Endothelial cell of umbilical vein (primary cell): ENCODE data around the gene MAP2K7.

Experiments
- EZH2 ChIP-seq: IDR thresholded peaks from 2 replicates; pipeline ENCODE4 v1.6.1; 2012; ENCODE audit warnings: borderline replicate concordance, low read depth, mild to moderate bottlenecking, moderate library complexity, low read length, inconsistent platforms; ENCODE audit not compliant: severe bottlenecking
- FOS ChIP-seq: IDR thresholded peaks from 2 replicates; pipeline ENCODE4 v1.6.1; 2011; ENCODE audit warnings: mild to moderate bottlenecking, low read length, moderate library complexity, borderline replicate concordance; ENCODE audit not compliant: insufficient read depth
- GATA2 ChIP-seq: IDR thresholded peaks from 2 replicates; pipeline ENCODE4 v1.7.0; 2011; ENCODE audit warnings: low read depth, mild to moderate bottlenecking, moderate library complexity, mixed read lengths, low read length; ENCODE audit not compliant: insufficient read length, insufficient read depth
- JUN ChIP-seq: IDR thresholded peaks from 2 replicates; pipeline ENCODE4 v1.6.1; 2011; ENCODE audit warnings: borderline replicate concordance, low read depth; ENCODE audit not compliant: insufficient read length, insufficient read depth
- POLR2A ChIP-seq: IDR thresholded peaks from 2 replicates; pipeline ENCODE4 v1.6.1; 2012; ENCODE audit warnings: low read depth, mild to moderate bottlenecking, control low read depth, low read length
- POLR2AphosphoS5 ChIP-seq: IDR thresholded peaks from 2 replicates; pipeline ENCODE4 v1.6.1; 2012; ENCODE audit warnings: low read depth, mild to moderate bottlenecking, control low read depth, low read length, moderate library complexity; ENCODE audit not compliant: insufficient read depth
- TF ChIP-seq, protein P1 (sequence below), 2 donors: IDR thresholded peaks; 1 replicate in 1 of 2; 2 replicates in 1 of 2; pipeline ENCODE4 v1.5.1; 2011; ENCODE audit warnings: low read length in 2 of 2, mild to moderate bottlenecking in 2 of 2, moderate library complexity in 2 of 2, control low read depth in 1 of 2, inconsistent platforms in 1 of 2, low read depth in 1 of 2; ENCODE audit not compliant: insufficient read depth in 1 of 2; ENCODE audit errors: extremely low read depth in 1 of 2
- TF ChIP-seq, protein P2 (sequence below): IDR thresholded peaks from 2 replicates; pipeline ENCODE4 v1.6.1; 2011; ENCODE audit not compliant: insufficient read depth, insufficient read length

DNA sequence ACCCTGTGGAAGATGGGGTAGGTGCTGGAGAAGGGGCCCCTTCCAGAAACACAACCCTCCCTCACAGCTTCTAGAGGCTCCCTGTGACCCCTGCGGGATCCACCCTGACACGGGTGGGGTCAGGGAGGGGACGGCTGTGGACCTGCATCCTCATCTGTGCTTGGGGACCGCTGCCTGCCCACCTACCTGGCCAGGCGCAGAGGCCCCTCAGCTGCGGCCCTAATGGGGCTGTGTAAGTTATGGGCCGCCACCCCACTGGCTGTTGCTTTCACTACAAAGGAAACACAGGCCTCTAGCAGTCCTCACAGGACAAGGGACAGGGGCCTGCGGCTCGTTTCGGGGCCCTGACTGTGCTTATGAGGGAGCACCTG, 29.2 kb downstream of the MAP2K7 start:
- no peak for TF ChIP-seq FOS
- TF ChIP-seq, protein P1, sequence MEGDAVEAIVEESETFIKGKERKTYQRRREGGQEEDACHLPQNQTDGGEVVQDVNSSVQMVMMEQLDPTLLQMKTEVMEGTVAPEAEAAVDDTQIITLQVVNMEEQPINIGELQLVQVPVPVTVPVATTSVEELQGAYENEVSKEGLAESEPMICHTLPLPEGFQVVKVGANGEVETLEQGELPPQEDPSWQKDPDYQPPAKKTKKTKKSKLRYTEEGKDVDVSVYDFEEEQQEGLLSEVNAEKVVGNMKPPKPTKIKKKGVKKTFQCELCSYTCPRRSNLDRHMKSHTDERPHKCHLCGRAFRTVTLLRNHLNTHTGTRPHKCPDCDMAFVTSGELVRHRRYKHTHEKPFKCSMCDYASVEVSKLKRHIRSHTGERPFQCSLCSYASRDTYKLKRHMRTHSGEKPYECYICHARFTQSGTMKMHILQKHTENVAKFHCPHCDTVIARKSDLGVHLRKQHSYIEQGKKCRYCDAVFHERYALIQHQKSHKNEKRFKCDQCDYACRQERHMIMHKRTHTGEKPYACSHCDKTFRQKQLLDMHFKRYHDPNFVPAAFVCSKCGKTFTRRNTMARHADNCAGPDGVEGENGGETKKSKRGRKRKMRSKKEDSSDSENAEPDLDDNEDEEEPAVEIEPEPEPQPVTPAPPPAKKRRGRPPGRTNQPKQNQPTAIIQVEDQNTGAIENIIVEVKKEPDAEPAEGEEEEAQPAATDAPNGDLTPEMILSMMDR (IDR thresholded peaks at IDR 0.05; ENCODE audit: extremely low read depth in 1 of 2, insufficient read depth in 1 of 2, low read depth in 1 of 2, low read length in 2 of 2) = no peak
- no peak for TF ChIP-seq EZH2
- TF ChIP-seq POLR2A = no peak
- TF ChIP-seq GATA2 = no peak
- TF ChIP-seq POLR2AphosphoS5 = no peak
- TF ChIP-seq, protein P2, sequence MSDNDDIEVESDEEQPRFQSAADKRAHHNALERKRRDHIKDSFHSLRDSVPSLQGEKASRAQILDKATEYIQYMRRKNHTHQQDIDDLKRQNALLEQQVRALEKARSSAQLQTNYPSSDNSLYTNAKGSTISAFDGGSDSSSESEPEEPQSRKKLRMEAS = no peak
- no peak for TF ChIP-seq JUN
